AG20443 (cell line): ENCODE data around the gene CAMK1D.
"Not testable (repeated sequence)": the region's sequence is repeated elsewhere in the genome, so short reads cannot be mapped to it uniquely, and the experiment has no call there.

Source experiments
- DNase-seq: peaks from one replicate; pipeline ENCODE4 v3.0.0; 2012; ENCODE audit warnings: low spot score, mixed read lengths

The CAMK1D gene

DNA sequence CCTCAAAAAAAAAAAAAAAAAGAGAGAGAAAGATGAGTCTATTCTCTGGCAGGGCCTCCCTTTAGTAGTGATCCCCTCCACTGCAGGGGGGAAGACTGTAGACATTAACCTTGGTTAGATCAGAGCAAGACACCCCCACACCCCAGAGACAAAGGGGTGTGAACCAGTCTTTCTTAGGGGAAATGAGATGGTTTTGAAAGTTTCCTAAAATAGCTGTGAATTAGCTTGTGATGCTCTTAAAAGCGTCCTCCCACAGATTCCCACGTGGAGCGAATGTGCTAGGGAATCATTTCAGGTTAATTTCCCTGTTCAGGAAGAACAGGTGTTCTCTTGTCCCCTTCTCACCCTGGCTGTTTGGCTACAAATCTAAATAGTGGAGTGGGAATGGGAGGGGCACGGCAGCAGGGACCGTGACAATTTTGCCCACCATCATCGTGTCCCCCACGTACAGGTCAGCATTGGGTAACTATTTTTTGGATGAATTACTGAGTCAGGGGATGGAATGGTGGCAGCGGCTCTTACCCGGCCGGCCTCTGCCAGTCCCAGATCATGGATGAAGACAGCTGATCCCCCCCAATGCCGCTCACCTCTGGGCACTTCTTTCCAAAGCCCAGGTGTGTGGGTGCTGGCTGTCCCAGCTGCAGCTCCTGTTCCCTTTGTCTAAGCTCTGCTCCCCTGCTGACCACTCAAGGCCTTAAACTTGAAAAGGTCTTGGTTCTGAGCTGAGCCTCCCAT is 499.3 kb downstream of the CAMK1D start:
- DNase-seq, result no peak

DNA sequence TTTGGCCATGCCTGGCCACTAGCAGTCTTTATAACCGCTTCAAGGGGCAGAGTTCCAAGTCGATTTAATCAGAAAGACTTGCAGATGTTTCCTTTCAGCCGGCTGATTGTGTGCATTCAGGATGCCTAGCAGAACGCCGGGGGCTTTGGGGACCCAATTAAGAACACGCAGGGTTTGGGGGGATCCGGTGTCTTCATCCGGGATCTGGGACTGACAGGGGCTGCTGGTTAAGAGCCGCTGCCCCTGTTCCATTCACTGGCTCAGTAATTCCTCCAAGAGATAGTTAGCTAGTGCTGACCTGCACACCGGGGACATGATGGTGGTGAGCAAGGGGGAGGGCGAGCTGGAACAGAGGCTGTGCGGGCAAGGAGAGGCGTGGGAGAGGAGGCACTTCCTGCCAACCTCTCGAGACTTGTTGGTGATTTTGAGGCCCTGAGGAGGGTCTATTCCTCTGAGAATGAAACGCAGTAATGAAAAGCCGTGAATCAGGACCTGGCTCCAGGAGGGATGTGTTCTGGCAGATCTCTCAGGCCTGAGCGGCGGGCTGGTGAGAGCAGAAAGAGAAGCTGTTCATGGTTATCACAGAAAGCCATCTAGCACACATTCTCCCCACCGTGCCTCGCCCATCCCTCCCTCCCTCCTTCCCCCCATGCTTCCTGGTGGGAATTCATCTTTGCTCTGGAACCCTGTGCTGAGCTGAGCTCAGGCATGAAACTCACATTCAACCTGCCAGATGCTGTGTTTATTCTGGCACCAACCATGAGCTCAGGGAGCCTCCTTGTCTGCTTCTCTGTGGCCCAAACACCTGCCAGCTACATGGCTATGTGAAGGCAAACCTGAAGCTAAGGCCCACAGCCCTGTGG is 500.2 kb downstream of the CAMK1D start:
- no peak for DNase-seq

- DNase-seq, result no peak
These were observed 503.3 kb downstream of the CAMK1D start for GRCh38 chr10:12852687-12853086.

- no peak for DNase-seq
These were observed 505.6 kb downstream of the CAMK1D start for GRCh38 chr10:12854988-12855387.

- no peak for DNase-seq
These were observed 513.1 kb downstream of the CAMK1D start for GRCh38 chr10:12862459-12862858.

DNA sequence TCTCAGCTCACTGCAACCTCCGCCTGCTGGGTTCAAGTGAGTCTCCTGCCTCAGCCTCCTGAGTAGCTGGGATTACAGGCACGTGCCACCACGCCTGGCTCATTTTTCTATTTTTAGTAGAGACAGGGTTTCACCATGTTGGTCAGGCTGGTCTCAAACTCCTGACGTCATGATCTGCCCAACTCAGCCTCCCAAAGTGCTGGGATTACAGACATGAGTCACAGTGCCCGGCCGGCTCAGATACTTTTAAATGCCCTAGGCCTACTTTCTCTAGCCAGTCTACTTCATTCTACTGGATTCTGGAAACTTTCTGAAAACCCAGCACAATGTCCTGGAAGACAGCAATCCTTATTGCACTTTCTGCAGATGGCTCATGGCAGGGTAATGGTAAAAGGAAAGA is 516.2 kb downstream of the CAMK1D start:
- not testable (repeated sequence) for DNase-seq

DNA sequence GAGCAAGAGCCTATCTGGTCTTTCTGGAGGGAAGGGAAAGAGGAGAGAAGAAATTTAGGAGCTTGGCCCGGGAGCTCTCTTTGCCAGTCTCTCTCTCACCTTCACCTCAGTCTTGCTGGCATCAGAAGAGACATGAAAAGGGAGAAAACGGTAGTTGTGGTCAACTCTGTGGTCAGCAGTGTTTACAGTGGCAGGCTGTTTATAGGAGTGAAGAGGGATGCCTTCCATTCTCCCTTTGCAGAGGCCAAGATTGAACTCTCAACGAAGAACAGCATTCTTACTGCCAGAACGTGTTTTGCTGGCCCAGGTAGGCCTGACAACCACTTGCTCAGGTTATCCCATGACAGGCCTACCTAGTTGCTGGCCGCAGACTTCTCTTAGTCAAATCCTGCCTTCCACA is 518.9 kb downstream of the CAMK1D start:
- DNase-seq, result no peak

DNA sequence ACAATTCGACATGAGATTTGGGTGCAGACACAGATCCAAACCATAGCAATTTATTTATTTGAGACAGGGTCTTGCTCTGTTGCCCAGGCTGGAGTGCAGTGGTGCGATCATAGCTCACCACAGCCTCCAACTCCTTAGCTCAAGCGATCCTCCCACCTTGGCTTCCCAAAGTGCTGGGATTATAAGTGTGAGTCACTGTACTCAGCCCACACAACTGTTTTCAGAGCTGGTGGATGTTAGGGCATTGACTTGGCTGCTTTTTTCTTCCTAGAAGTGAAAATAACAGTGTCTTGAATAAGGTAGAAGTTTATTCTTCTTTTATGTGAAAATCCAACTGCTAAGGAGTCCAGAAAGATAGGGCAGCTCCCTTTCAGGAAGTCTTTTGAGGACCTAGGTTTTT is 520.1 kb downstream of the CAMK1D start:
- DNase-seq, result no peak

DNA sequence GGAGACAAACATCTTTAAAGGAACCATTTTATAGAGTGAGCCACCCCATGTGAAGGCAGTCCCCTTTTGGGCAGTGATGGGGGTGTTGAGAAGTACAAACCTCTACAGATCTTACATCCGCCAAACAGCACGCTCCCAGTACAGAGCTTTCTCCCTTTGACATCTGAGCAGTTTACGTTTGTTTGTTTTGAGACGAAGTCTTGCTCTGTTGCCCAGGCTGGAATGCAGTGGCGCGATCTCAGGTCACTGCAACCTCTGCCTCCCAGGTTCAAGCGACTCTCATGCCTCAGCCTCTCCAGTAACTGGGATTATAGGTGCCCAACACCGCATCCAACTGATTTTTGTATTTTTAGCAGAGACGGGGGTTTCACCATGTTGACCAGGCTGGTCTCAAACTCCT is 523.2 kb downstream of the CAMK1D start:
- no peak for DNase-seq

GRCh38 chr10:12873172-12873571 is 523.8 kb downstream of the CAMK1D start:
- DNase-seq, result no peak

DNA sequence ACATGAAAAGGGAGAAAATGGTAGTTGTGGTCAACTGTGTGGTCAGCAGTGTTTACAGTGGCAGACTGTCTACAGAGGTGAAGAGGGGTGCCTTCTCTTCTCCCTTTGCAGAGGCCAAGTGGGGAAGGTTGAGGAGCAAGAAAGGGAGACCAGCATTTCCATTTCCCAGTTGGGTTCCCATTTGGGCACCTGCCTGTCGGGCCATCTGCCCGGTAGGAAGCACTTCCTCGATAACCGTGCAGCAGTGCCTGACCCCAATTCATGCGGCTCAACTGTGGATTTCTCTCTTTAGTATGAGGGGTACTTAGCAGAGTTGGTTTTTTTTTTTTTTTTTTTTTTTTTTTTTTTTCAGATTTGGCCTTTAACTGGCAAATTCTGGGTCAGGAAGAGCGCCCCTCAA is 525.2 kb downstream of the CAMK1D start:
- no peak for DNase-seq

DNA sequence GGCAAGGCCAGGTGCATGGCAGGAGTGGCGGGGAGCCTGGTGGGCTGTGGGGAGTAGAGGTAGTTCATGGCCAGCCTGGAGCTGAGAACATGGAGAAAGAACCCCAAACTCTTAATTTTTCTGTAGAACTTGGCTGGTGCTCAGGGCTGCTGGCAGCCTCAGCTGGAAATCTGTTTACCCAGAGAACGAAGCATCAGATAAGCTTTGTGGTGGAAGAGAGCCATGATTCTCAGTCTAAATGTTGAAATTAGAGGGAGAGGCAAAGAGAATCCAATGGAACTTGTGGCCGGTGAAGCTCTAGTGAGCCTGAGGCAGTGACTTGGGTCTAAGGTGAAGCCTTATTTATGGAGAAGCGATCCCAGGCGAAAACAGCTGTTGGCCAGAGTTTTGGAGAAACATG is 525.8 kb downstream of the CAMK1D start:
- DNase-seq, result no peak

GRCh38 chr10:12876266-12876665 is 526.9 kb downstream of the CAMK1D start:
- DNase-seq, result no peak

DNA sequence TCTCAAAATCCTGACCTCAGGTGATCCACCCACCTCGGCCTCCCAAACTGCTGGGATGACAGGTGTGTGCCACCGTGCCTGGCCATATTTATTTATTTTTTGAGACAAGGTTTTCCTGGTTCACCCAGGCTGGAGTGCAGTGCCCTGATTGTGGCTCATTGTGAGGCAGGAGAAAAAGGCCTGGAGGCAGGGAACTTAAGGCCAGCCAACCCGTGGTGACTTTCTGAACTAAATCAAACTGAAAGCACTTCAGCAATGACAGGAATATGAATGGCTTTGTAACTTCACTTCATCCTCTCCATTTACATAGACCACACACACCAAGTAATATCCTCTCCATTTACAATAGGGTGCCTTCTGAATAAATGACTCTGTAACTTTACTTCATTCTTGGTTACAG is 527.8 kb downstream of the CAMK1D start:
- no peak for DNase-seq

DNA sequence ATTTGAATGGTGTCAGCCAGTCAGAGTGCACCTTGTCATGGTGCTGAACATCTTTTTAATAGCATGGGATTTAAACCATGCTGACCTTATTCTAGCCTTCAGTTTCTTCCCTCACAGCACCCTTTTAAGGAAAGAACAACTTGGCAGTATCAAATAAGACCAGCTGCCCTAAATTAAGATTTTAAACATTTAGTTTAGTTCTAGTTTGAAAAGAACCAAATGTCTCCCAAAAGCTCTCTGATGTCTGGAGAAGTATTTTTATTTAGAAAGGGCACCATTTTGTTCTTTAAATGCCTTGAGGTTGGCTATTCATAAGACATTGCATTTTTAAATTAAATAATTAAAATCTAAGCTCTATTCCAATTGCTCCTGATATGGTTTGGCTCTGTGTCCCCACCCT is 531.1 kb downstream of the CAMK1D start:
- no peak for DNase-seq

DNA sequence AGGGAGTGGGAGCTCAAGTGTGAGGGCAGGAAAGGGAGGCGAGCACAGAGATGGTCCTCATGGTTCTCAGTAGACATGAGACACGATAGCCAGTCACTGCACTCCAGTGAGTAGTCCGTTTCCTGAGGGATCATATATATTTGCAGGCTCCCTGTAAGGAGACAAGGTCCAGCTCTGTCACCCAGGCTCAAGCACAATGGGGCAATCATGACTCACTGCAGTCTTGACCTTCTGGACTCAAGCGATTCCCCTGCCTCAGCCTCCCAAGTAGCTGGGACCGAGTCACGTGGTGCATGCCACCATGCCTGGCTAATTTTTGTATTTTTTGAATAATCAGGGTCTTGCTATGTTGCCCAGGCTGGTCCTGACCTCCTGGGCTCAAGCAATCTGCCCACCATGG is 535.5 kb downstream of the CAMK1D start:
- no peak for DNase-seq
